Embryonic facial prominence (tissue), 1 donor: ENCODE data around the gene OR4L1.
"Not testable (repeated sequence)": the region's sequence is repeated elsewhere in the genome, so short reads cannot be mapped to it uniquely, and the experiment has no call there.

Experiments
- DNase-seq: peaks from one replicate; pipeline ENCODE4 v3.0.0-alpha.2; 2016; ENCODE audit errors: extremely low spot score

The OR4L1 gene

GRCh38 chr14:20059745-20060144, at the start of gene OR4L1:
Gene OR4L1 (plus strand): TSS chr14:20060045. CDS start chr14:20060045, 0 bp downstream.
- no peak for DNase-seq

- no peak for DNase-seq
Observed at GRCh38 chr14:20019257-20019865, 40.5 kb upstream of the OR4L1 start, which contains the start of gene OR4K14. Gene OR4K14 (minus strand): TSS chr14:20019307. CDS start chr14:20015193, 4,114 bp downstream.

- no peak for DNase-seq
Observed at GRCh38 chr14:20031058-20031457, 28.8 kb upstream of the OR4L1 start.

- no peak for DNase-seq
Observed at GRCh38 chr14:20035449-20035848, 24.4 kb upstream of the OR4L1 start.

GRCh38 chr14:20035938-20036337, 23.9 kb upstream of the OR4L1 start, which contains the start of gene OR4K13:
Gene OR4K13 (minus strand): TSS chr14:20036038. CDS start chr14:20034758, 1,280 bp downstream.
- DNase-seq = no peak

- no peak for DNase-seq
Observed at GRCh38 chr14:20044243-20044642, 15.6 kb upstream of the OR4L1 start.

GRCh38 chr14:20048202-20048601, 11.6 kb upstream of the OR4L1 start:
- DNase-seq = no peak

GRCh38 chr14:20092050-20092449, 32.2 kb downstream of the OR4L1 start:
- no peak for DNase-seq

GRCh38 chr14:20093442-20093841, 33.6 kb downstream of the OR4L1 start:
- no peak for DNase-seq

GRCh38 chr14:20098926-20099770, 39.3 kb downstream of the OR4L1 start:
- DNase-seq = not testable (repeated sequence)

- DNase-seq = no peak
Observed at GRCh38 chr14:20110438-20110837, 50.6 kb downstream of the OR4L1 start, which contains the start of gene OR4K17. Gene OR4K17 (plus strand): TSS chr14:20110739. CDS start chr14:20117500, 6,761 bp downstream.
